Cardiac muscle cell (in vitro differentiated cells and primary cell): ENCODE data around the gene OR5B12. TPM values are rescaled to one million over a fixed set of nuclear protein-coding genes. Genes with fewer than 3 reads are reported as not detected.
"Not testable (repeated sequence)": the region's sequence is repeated elsewhere in the genome, so short reads cannot be mapped to it uniquely, and the experiment has no call there.

Experiments
- DNase-seq, 2 donors: peaks; one replicate each; pipeline versions ENCODE4 v3.0.0 to v3.0.0-alpha.2; 2010 to 2017; ENCODE audit warnings: low read depth in 1 of 2, low spot score in 1 of 2
- H3K27ac ChIP-seq: fragments of 200-600 bp; sonication (generic); 2 replicates; pipeline ENCODE4 v1.5.1; 2016
- H3K27me3 ChIP-seq: fragments of 200-600 bp; sonication (generic); 2 replicates; pipeline ENCODE4 v1.6.0; 2016; ENCODE audit warnings: control low read depth
- H3K36me3 ChIP-seq: fragments of 200-600 bp; sonication (generic); 2 replicates; pipeline ENCODE4 v1.5.1; 2016; ENCODE audit warnings: control low read depth
- H3K4me1 ChIP-seq: fragments of 200-600 bp; sonication (generic); 2 replicates; pipeline ENCODE4 v1.8.1; 2017; ENCODE audit warnings: low read depth, mild to moderate bottlenecking, mixed run types
- H3K4me3 ChIP-seq: fragments of 200-600 bp; sonication (generic); 2 replicates; pipeline ENCODE4 v1.5.1; 2016; ENCODE audit warnings: mild to moderate bottlenecking
- H3K9me3 ChIP-seq: fragments of 200-600 bp; sonication (generic); 2 replicates; pipeline ENCODE4 v1.5.1; 2017; ENCODE audit warnings: low read depth, mild to moderate bottlenecking, control low read depth
- CTCF ChIP-seq: IDR thresholded peaks from 2 replicates; pipeline ENCODE4 v1.5.1; 2012; ENCODE audit warnings: low read depth, mild to moderate bottlenecking, low read length
- polyA plus RNA-seq: library from polyadenylated mRNA; unstranded; fragments of >200 nt; fragmentation: Nextera tagmentation; extraction: Ambion mirVana; gene quantifications from 2 replicates; pipeline ENCODE4 v1.2.1, GENCODE V29; 2016
- total RNA-seq: library from RNA; depleted of rRNA; stranded (reverse); fragments of >200 nt; gene quantifications from 2 replicates; pipeline ENCODE4 v1.2.3, GENCODE V29; 2016

OR5B12 gene
- total and polyA plus RNA-seq, 2 experiments from 2014 or later = not detected

- Histone ChIP-seq H3K4me1 (no peaks in the 10 kb centered on the region), H3K9me3 (no peaks in the 10 kb centered on the region), H3K4me3 (no peak overlapping the region), H3K27me3 (no peaks in the 10 kb centered on the region), H3K27ac (no peak overlapping the region), H3K36me3 (no peaks in the 10 kb centered on the region)
- no peak for TF ChIP-seq CTCF
- no peak for DNase-seq
Observed at GRCh38 chr11:58434217-58434616, 7.8 kb downstream of the OR5B12 start.

- Histone ChIP-seq H3K4me1 (no peaks in the 10 kb centered on the region), H3K9me3 (no peaks in the 10 kb centered on the region), H3K27ac (no peak overlapping the region), H3K36me3 (no peaks in the 10 kb centered on the region), H3K4me3 (no peak overlapping the region), H3K27me3 (no peaks in the 10 kb centered on the region)
- DNase-seq = no peak
- no peak for TF ChIP-seq CTCF
Observed at GRCh38 chr11:58433638-58434203, 8.3 kb downstream of the OR5B12 start.

- Histone ChIP-seq H3K36me3 (no peaks in the 10 kb centered on the region), H3K9me3 (no peaks in the 10 kb centered on the region), H3K27ac (no peak overlapping the region), H3K27me3 (no peaks in the 10 kb centered on the region), H3K4me3 (no peak overlapping the region), H3K4me1 (no peaks in the 10 kb centered on the region)
- DNase-seq = no peak
- no peak for TF ChIP-seq CTCF
Observed at GRCh38 chr11:58429273-58429672, 12.8 kb downstream of the OR5B12 start.

GRCh38 chr11:58428021-58428420 lies 14.0 kb downstream of the OR5B12 start, which contains the start of gene OR5B2:
OR5B2 (minus strand) TSS chr11:58428121; CDS start chr11:58423261, 4,860 bp downstream.
- Histone ChIP-seq H3K4me3 (no peak within 1 kb of the TSS), H3K27ac (no peak within 1 kb of the TSS), H3K27me3 (no peaks in the 10 kb centered on the region), H3K36me3 (no peaks in the 10 kb centered on the region), H3K4me1 (no peaks in the 10 kb centered on the region), H3K9me3 (no peaks in the 10 kb centered on the region)
- TF ChIP-seq CTCF = no peak
- DNase-seq = no peak

- Histone ChIP-seq H3K27me3 (no peaks in the 10 kb centered on the region), H3K9me3 (no peaks in the 10 kb centered on the region), H3K27ac (no peak within 1 kb of the TSS), H3K4me1 (no peaks in the 10 kb centered on the region), H3K4me3 (no peak within 1 kb of the TSS), H3K36me3 (no peaks in the 10 kb centered on the region)
- TF ChIP-seq CTCF = no peak
- no peak for DNase-seq
Observed at GRCh38 chr11:58406774-58407173, 35.3 kb downstream of the OR5B12 start, which contains the start of gene OR5B3. OR5B3 (minus strand) TSS chr11:58406874; CDS start chr11:58403409, 3,465 bp downstream.

GRCh38 chr11:58399622-58400021 lies 42.4 kb downstream of the OR5B12 start:
- H3K36me3 ChIP-seq, H3K9me3 ChIP-seq, DNase-seq, H3K4me3 ChIP-seq, H3K27me3 ChIP-seq, H3K27ac ChIP-seq, H3K4me1 ChIP-seq: not testable (repeated sequence)
